ENCODE data around the gene RNH1.
"Not testable (repeated sequence)": the region's sequence is repeated elsewhere in the genome, so short reads cannot be mapped to it uniquely, and the experiment has no call there.

Gene RNH1

DNA sequence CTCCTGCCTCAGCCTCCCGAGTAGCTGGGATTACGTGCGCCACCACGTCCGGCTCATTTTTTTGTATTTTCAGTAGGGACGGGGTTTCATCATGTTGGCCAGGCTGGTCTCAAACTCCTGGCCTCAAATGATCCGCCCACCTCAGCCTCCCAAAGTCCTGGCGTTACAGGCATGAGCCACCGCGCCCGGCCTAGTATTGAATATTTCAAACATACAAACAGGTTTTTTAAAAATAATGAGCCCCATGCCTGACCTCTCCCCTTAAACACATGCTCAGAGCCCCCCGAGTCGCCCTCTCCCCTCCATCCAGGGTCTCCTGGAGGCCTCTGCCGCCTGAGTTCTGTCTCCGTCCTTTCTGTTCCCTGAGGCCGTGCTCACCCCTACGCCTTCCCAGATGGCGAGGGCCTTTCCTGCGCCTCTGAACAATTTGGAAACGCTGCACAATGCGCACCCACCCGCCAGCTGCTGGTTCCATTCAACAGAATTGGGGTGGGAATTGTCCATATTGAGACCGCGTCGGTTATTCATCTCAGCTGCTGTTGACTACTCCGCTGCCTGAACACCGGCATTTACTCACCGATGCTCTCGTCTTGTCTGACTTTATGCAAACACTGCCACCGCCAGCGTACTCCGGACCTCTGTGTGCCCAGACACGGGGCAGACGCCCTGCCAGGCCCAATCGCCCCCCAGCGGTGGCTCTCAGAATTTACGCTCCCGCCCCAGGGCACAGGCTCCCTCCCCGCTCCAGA, 13.6 kb upstream of the RNH1 start:
- no peak for DNase-seq (ENCODE audit: low read depth)

DNA sequence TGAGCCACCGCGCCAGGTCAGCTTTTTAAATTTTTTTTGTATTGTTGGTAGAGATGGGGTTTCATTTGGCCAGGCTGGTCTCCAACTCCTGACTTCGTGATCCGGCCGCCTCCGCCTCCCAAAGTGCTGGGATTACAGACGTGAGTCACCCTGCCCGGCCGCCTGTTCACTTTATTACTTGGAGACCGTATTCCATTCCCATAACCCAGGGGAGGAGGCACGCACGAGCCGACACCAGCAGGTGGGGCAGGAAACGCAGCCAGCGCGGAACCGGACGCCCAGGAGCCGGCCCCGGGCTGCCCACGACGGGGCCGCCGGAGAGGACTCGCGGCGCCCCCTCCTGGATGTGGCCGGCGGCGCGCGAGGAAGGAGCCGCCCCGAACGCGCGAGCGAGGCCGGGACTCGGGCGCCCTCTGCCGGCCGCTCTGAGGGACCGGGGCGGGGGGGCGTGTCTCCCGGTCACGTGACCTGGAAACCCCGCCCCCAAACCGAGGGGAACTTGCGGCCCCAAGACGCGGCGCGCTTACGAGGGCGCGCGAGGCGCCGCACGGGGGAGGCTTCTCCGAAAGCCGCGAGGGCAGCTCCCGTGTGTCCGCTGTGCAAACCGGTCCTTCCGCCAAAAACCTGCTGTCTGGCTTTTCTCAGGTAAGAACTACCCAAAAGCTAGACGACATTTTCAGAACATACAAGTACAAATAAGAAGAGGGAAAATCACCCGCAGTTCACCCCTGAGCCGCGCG, 11.6 kb upstream of the RNH1 start:
- DNase-seq (ENCODE audit: low read depth) = peak; percentile 89

DNA sequence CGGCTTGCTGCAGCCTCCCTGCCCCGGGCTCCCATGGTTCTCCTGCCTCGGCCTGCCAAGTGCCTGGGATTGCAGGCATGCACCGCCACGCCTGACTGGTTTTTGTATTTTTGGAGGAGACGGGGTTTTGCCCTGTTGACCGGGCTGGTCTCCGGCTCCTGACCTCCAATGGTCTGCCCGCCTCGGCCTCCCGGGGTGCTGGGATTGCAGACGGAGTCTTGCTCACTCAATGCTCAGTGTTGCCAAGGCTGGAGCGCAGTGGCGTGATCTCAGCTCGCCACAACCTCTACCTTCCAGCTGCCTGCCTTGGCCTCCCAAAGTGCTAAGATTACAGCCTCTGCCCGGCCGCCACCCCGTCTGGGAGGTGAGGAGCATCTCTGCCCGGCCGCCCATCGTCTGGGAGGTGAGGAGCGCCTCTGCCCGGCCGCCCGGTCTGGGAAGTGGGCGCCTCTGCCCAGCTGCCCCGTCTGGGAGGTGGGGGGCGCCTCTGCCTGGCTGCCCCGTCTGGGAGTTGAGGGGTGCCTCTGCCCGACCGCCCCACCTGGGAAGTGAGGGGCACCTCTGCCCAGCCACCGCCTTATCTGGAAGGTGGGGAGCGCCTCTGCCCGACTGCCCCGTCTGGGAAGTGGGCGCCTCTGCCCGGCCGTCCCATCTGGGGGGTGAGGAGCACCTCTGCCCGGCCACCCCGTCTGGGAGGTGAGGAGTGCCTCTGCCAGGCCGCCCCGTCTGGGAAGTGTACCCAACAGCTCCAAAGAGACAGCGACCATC, 10.1 kb upstream of the RNH1 start:
- not testable (repeated sequence) for DNase-seq (ENCODE audit: low read depth)

DNA sequence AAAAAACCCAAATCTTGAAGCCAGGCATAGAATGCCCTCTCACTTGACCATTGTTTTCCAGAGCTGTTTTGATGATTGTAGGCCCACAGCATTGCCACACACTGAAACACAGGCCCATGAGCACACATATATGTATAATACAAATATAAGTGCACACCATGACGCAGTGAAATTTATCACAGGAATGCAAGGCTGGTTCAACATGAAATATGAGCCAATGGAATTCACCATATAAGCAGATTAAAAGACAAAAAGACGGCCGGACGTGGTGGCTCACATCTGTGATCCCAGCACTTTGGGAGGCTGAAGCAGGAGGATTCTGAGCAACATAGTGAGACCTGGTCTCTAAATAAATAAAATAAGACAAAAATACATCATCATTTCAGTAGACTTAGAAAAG, 9.4 kb upstream of the RNH1 start:
- DNase-seq (ENCODE audit: low read depth) = no peak

DNA sequence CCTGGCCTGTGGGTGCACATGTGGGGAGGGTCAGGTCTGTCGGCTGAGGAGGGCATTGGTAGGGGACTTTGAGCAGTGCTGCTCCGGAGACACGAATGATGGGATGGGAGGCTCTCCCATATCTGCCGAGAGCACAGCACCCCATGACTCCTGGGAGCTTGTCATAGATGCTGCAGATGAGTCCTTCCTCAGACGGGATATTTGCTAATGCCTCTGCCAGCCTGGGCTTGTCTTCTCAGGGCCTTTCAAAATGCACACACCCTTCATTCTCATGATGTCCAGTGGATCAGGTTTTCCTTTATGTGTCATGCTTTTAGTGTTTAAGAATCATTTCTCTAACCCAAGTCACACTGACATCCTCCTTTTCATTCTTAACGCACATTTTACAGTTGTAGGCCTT, 8.1 kb upstream of the RNH1 start:
- DNase-seq (ENCODE audit: low read depth) = no peak

DNA sequence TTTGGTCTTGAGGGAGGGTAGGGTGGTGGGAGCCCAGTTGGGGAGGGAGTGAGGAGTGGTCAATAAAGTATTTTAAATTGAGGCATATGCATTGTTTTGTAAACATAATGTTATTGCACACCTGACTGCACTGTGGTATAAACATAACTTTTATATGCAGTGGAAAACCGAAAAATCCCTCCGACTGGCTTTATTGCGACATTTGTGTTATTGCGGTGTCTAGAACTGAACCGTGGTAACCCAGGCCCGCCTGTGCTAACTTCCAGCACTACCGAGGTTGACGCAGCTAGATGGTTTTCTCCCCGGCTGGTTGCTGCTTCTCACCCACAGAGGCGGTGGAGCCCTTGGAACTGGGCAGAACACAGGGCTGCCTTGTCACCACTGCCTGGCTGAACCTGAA, 7.6 kb upstream of the RNH1 start:
- DNase-seq (ENCODE audit: low read depth) = no peak

DNA sequence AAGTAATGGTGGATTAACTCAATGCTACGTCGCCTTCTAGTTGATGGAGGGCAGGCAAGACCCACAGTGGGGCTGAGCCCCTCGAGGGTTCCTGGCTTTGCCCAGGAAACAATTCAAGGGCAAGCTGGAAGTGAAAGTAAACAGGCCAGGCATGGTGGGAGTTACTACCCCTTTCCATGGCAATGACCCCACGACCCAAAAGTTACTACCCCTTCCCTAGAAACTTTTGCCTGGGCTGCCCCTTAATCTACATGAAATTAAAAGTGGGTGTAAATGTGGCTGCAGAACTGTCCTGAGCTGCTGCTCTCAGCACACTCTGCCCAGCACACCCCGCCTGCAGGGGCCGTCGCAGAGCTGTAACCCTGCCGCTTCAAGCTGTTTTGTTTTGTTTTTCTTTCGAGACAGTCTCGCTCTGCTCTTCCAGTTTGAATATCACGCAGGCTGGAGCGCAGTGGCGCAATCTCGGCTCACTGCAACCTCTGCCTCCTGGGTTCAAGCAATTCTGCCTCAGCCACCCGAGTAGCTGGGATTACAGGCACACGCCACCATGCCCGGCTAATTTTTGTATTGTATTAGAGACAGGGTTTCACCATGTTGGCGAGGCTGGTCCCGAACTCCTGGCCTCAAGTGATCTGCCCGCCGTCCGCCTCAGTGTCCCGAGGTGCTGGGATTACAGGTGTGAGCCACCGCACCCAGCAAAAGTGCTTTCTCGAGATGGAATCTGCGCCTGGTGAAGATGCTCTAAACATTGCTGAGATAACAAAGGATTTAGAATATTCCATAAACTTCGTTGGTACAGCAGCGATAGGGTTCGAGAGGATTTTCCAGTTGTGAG, 5.9 kb upstream of the RNH1 start:
- no peak for DNase-seq (ENCODE audit: low read depth)

DNA sequence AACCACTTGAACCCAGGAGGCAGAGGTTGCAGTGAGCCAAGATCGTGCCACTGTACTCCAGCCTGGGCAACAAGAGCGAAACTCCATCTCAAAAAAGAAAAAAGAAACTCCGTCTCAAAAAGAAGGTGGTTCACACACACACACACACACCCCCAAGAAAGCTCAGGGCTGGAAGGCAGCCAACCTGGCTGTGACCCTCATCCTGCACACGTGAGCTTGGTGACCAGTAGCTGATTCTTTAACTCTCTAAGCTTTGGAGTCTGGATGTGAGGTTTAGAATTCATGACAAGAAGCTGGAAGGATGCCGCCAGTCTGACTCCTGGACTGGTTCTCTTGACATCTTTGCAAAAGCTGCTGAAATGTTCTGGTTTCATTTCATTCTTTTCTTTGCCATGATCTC, 1.9 kb upstream of the RNH1 start:
- no peak for DNase-seq (ENCODE audit: low read depth)

DNA sequence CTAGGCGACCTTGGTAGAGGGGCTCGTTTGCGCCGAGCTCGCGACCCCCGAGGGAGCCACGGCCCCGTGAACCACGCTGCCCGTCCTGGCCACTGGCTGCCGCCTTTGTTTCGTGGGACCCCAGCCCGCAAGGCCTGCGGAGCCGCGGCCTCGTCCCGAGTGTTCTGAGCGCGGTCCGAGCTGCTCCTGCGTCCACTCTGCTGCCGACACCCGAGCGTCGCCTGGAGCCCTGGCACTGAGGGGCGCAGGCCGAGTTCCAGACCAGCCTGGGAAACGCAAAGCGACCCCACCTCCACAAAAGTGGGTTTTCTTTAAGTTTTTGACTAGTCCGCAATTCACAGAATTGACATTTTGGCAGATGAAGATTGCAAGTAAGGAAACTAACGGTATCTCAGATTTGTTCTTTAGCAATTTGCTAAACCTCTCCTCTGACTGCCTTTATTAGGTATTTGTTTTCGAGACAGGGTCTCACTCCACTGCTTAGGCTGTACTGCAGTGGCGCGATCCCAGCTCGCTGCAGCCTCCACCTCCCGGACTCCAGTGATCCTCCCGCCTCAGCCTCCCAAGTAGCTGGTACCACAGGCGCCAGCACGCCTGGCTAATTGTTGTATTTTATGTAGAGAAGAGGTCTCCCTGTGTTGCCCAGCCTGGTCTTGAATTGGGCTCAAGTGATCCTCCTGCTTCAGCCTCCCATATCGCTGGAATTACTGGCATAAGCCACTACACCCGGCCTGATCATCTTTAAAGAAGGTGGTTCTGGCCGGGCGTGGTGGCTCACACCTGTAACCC, 879 bp upstream of the RNH1 start:
- DNase-seq (ENCODE audit: low read depth) = no peak

DNA sequence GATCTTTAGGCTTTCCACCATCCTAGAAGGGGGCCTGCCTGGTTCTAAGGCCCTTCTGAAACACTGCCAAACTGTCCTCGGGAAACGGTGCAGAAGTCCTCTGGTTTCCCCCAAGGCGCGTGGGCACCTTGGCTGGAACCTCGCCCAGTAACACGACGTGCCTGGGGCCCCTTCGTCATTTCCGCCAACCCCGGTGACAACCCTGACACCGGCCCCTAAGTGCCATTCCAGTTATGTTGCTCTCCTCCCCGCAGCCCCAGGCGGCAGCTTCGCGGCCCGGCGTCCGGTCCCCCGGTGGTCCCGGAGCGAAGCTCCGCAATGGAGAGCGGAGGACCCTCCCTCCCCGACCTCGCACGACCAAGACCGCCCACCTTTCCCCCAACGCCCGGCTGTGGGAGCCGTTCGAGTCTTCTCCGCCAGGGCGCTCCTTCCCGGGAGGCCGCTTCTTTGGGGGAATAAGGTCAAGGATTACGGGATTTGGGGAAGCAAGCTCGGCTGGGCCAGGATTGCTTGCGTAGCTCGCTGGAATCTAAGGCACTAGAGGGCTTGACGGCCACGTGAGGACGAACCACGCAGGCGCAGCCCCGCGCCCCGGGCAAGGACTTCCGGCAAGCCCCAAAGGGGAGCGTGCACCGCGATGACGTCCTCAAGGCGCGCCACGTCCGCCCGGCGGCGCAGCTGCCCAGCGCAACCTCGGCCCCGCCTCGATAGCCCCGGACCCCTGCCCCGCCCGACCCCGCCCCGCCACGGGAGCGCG, 626 bp downstream of the RNH1 start:
- peak; percentile 76 for DNase-seq (ENCODE audit: low read depth)

DNA sequence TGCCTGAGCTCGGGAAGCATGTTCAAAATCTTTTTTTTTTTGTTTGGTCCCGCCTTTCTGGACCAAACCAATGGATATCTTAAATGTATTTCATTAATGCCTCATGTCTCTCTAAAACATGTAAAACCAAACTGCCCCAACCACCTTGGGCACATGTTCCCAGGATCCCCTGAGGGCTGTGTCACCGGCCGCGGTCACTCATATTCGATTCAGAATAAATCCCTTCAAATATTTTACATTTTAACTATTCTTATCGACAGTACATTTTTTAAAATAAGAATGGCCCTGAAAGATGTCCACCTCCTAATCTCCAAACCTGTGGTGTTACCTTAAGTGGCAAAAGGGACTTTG, 2.1 kb downstream of the RNH1 start:
- DNase-seq (ENCODE audit: low read depth) = no peak

DNA sequence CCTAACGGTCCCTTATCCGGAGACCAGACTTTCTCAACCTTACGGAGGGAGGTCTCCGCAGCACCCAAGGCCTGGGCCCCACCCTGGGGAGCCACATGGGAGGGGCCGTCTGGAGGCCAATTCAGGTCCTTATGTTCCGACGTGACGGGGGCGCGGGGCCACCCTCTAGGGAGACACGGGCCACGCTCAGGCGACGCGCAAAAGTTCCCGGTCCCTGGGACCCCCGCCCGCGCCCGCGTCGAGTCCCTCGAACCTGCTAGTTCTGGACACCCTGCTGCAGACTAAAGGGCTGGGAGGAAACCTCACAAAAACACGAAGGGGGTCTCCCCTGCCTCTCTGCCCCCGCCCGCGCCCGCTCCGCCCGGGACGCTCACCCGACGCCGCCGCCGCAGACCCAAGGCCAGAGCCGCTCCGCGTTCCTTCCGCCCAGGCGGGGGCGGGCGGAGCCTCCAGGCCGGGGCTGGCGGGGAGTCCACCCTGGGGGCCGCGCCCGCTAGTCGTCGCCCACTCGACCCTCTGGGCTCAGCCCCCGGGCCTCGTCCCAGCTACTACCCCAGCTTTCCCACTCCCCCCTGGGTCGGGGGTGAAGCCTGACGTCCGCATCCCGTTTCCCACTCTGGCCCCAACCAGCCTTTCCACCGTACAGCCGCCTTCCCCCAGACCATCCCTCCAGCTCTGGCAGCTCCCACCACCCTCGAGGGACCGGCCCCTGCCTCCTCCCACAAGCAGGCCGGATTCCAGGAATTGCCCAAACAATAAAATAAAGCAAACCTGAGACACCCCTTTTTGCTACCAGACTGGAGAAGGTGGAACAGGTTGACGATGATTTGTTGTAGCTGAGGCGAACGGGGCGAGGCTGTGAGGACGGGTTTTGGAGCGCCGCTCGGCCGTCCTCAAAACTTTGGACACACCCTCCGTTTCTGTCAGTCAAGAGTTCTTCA, 2.7 kb downstream of the RNH1 start:
- peak; percentile 21 for DNase-seq (ENCODE audit: low read depth)

DNA sequence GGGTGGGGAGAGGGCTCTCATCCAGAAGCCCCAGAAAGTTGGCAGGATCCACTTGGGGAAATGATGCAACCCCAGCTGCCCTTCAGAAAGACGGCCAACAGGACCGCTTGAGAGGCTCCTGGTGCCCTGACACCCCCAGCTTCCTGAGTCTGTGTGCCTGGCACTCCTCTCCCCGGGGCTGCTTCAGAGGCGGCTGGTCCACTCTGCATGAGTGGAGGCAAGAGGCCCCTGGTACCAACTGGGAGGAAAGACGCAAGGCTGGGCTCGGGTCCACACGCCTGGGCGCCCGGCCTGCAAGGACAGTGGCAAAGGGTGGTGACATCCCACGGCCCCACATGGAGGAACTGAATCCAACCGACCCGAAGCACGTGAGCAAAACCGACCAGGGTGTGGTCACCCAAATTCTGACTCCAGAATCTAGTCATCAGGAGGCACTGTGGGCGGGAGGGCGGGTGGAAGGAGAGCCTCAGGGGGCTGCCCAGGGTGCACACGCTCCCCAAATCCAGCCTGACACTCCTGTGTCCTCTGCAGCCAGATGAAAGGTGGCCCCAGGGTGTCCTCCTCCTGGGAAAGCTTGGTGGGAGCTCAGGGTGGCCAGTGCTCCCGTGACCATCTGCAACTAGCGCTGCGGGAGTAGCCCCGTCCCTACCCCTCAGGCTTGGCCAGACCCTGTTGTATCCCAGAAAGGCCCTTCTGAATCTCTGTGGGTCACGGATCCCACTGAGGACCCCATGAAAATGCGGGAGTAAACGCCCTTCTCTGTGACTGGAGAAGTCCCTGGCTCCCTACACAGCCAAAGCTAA, 3.7 kb downstream of the RNH1 start:
- peak; percentile 23 for DNase-seq (ENCODE audit: low read depth)

DNA sequence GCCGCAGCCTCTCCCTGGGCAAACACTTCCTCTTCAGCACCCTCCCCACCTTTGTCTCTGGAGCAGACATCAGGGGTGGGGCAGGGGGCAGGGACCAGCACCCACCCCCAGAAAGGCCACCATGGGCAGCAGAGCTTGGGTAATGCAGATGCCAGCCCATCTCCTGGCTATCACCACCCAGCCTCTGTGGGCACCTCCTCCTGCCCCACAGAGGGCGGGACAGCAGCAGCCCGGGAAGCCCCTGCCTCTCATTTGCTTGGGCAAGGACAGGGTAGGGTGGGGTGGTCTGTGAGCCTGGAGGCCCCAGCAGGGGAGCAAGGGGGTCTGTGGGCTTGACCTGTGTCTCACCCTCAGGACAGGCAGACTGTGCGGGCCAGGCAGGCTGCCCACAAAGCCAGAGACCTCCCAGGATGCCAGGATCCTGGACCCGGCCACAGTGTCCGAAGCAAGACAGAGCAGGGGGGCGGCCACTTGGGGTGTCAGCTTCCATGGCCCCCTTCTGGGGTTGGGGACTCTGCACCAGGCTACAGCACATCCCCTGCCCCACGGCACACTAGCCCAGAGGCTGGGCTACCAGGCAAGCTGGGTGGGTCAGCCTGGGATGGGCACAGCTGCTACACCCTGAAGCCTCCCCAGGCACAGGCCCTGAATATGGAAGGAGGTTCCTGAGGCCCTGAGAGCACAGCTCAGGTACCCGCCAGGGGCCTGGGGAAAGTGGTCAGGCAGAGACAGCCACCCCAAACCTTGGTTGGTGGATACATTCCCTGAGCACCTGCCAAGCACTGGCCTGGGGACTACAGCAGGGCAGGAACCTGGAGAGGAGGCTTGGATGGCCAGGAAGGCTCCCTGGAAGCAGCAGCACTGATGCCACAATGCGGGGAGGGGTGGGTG, 4.5 kb downstream of the RNH1 start:
- no peak for DNase-seq (ENCODE audit: low read depth)

DNA sequence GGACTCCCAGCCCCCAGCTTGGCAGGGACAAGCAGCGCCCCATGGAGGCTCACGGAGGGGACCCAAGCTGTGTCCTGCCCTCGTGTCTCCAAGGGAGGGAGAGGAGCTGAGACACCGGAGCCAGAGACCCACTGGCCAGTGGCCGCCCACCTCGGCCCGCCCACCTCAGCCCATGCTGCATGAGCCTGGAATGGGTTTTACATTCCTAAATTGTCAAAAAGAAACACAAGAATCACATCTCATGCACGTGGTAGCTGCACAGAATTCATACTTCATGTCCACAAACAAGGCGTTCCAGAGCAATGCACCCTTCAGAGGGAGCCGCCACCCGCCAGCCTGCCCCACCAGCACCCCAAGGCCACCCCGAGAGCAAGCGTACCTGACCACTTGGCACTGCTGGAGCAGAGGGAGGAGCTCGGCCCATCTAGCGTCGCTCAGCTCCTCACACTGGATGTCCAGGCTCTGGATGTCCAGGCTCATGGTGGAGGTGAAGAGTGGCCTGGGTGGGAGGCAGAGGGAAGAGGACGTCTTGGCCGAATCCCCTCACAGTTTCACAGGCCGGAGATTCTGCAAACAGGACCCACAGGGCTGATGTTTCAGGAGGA, 5.3 kb downstream of the RNH1 start:
- no peak for DNase-seq (ENCODE audit: low read depth)

DNA sequence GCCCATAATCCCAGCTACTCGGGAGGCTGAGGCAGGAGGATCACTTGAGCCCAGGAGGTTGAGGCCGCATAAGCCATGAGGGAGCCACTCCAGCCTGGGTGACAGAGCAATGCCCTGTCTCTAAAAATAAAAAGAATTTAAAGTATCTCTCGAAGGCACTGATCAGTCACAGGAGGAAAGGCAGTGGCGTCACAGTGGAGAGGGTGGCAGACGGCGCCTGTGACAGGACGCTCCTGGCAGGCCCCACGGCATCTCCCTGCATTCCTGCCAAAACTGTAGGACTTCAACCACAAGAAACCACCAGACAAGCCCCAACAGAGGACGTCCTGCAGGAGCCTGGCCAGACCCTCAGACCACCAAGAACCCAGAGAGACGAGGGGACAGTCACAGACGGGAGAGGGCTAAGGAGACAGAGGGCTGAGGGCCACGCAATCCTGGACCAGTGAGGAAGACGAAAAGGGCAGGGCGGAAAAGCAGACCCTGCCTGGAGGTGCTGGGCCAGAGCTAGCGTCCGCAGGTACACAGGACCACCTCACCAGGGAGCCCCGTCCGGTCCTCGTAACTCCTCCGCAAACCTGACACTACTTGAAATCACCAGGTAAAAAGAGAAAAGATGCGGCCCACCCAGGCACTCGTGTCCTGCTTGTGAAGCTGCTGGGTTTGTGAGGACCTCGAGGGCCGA, 5.9 kb downstream of the RNH1 start:
- DNase-seq (ENCODE audit: low read depth) = no peak
